Central memory CD4-positive, alpha-beta T cell (primary cell): Measurements from ENCODE around the gene NNAT.
A peak's percentile ranks its signal among the peaks of the same experiment; 100 is the strongest.
"Not testable (repeated sequence)": the region's sequence is repeated elsewhere in the genome, so short reads cannot be mapped to it uniquely, and the experiment has no call there.

Source experiments
- DNase-seq: peaks from one replicate; pipeline ENCODE4 v3.0.0; 2022

NNAT gene

DNA sequence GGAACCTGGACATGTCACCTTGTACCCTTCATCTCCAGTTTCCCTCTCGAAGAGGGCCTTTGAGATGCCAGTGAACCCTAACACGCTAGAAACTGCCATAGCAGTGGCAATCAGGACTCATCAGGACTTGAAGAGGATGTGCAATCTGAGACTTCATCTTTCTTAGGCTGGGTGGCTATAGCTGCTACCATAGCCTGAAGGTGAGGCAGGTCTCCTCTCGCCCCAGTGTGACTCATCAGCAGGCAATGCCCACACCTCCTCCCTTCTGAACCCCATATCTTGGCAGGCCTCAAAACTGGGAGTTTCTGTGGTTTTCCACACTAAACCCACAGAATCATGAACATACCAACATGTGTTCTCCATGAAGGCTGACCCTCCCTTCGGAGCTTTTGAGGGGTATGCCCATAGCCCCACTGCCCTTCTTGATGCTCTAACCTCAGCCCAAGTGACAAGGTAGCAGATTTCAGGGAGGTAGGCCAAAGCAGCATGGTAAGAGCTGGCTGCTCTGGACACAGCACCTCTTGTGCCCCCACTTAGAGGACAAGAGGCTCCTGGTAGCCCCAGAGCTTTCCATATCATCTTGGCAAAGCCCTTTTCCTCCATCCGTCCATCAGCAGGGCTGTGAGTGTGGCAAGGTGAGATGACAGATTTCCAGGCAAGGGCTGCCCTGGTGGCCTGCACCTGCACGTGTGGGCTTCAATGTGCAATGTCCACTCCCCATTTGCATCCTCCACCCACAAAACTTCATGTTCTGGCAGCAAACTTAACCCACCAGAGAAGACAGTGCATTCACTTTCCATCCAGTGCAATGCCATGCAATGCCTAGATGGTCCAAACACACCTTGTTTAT, 4.0 kb downstream of the NNAT start:
- no peak for DNase-seq

GRCh38 chr20:37525810-37526209, 4.8 kb downstream of the NNAT start:
- no peak for DNase-seq

DNA sequence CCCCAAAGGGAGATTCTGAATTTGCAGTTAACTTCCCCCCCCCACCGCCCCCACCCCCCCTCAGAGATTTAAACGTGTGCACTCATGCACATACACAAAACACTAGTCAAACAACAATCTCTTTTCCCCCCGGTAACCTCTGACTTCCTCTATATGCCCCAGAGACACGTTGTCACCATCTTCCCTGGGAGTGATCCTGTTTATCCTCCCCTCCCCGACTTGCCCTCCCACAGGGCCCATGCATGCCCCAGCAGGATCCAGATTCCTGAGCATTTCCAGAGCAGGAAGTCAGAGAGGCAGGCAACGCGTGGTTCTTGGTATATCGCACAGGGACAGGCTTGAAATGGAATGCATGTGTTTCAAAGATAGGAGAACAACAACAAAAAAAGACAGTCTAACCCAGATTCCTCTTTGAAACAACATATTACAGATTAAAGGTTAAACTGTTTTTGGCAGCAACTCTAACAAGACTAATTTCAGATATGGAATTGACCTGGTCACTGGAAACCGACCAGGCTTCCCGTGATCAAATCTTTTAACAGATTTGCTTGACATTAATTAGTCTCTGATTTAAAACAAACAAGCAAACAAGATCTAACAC, 5.3 kb downstream of the NNAT start:
- DNase-seq, result no peak

- no peak for DNase-seq
Measured at GRCh38 chr20:37526839-37527637, 6.0 kb downstream of the NNAT start.

DNA sequence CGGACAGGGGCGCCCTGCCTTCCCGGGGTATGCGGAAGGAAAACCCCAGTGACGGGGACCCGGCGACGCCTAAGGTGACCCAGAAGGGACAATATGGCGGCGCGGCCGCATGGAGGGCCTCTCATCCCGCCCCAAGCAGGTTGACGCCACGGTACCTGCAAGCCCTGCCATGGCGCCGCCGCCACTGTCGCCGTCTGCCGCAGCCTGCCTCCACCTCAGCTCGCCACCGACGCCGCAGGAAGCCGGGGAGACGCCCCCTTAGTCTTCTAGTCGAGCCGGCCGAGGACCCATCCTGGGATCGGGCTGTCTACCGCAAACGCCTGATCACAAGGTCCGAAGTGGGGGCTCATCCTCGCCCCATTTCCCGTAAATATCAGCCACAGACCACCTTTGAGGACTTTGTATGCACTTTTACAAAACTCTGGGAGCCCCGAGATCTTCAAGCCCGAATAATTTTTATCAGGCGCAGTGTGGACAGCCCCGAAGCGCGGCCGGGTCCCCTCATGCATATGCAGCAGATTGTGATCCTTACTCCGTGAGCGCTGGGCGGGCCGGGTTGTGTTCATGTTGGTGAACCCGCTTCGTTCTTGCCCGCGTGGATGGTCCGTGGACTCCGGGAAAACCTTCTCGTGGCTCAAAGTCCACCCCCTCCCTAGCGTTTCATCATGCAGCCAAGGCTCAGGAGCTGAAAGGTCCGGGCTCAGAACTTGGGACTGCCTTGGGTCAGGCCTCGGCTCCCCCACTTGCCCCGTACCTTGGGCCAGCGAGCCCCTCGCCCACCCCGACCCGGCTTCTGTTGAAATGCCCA, 6.8 kb downstream of the NNAT start, which contains the start of gene BLCAP:
BLCAP (minus strand) TSS at position 239 of the 808 bp plus-strand sequence. CDS start 8,702 bp downstream, outside the sequence.
- DNase-seq, result peak; percentile 96

DNA sequence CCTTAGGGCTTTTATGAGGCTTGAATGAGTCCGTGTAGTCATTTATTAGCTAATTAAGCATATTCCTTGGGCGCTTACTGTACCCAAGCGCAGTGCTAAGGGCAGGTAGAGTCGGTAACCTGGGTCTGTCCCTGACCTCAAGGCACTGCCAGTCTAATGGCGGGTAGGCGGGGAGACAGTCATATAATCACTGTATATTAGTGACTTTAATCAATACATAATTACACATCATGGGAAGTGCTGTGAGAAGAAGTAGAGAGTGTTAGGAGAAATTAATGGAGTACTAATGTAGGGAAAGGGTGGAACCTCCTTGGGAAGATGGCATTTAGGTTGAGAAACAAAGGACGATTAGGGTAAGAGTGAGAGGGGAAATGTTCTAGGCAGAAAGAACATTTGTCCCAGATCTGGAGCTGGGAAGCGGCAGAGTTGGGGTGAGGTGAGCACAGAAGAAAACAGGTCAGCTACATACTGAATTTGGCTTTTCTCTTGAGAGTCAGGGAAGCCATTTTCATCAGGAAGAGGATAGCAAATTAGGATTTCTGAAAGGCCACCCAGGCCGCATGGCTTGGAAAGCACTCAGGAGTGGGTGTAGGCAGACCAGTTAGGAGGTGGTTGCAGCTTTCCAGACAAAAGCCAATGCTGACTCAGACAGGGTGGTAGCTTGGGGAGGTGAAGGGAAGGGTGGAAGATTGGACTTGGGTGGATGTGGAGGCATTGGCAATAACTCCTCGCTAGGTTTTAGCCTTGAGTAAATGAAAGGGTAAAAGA, 7.6 kb downstream of the NNAT start:
- no peak for DNase-seq

GRCh38 chr20:37529214-37529967, 8.3 kb downstream of the NNAT start:
- no peak for DNase-seq

DNA sequence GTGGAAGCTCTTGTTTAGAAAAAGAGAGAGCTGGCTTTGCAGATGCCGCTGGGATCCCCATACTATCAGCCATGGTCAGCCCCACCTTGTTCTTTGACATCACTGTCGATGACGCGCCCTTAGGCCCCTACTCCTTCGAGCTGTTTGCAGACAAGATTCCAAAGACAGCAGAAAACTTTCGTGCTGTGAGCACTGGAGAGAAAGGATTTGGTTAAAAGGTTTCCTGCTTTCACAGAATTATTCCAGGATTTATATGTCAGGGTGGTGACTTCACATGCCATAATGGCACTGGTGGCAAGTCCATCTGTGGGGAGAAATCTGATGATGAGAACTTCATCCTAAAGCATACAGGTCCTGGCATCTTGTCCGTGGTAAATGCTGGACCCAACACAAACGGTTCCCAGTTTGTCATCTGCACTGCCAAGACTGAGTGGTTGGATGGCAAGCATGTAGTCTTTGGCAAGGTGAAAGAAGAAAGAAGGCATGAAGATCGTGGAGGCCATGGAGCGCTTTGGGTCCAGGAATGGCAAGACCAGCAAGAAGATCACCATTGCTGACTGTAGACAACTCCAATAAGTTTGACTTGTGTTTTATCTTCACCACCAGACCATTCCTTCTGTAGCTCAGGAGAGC, 9.0 kb downstream of the NNAT start:
- DNase-seq, result no peak

DNA sequence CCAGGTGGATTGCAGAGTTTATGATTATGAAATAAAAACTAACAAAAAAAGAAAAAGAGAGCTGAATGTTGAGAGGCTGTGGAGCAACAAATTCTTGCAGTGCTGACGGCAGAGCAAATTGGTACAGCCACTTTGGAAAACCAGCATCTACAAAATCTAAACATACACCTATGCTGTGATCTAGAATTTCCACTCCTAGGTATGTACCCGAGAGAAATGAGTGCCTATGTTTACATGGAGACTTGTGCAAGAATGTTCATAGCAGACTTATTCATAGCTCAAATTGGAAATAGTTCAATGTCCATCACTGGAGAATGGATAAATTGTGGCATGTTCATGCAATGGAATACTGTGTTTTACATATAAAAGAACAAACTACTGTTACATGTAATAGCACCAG, 9.6 kb downstream of the NNAT start:
- no peak for DNase-seq

DNA sequence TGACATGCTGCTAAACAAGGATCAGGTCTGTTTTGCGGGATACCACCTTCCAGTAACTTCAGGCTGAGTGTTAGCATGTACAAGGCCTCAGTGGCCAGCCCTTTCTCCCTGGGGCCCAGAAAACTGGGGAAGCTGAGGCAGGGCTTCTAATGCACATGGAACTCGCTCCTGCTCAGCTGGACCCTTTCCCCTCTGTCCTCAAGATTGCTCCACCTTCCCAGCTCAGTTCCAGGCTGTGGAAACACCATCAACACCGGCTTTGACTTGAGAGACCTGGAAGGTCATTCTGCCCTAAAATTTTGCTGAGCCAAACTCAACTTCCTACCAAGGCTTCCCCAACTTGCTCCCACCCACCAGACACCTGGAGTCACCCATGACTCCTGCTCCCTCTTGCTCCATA, 10.8 kb downstream of the NNAT start:
- no peak for DNase-seq

DNA sequence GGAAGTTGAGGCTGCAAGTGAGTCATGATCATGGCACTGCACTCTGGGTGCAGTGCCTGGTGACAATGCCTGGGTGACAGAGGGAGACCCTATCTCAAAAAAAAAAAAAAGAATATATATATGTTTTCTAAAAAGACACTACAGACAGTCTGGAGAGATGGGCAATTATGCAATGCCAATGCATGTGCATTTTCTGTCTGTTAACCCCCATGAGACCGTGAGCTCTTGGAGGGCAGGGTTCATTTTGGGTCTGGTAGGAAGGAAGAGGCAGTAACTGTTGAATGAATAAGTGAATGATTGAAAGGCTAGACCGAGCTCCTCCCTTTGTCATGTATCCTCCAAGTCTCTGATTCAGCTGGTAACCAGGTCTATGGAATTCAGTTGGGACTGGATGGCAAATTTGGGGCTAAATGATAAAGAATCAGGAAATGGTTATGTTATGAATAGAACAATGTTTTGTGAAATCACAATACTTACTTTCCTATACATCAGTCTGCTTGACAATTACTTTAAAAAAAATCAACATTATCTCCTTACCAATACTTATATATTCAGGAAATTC, 12.2 kb downstream of the NNAT start:
- DNase-seq, result no peak

GRCh38 chr20:37534401-37535157, 13.5 kb downstream of the NNAT start:
- DNase-seq, result peak; percentile 60

DNA sequence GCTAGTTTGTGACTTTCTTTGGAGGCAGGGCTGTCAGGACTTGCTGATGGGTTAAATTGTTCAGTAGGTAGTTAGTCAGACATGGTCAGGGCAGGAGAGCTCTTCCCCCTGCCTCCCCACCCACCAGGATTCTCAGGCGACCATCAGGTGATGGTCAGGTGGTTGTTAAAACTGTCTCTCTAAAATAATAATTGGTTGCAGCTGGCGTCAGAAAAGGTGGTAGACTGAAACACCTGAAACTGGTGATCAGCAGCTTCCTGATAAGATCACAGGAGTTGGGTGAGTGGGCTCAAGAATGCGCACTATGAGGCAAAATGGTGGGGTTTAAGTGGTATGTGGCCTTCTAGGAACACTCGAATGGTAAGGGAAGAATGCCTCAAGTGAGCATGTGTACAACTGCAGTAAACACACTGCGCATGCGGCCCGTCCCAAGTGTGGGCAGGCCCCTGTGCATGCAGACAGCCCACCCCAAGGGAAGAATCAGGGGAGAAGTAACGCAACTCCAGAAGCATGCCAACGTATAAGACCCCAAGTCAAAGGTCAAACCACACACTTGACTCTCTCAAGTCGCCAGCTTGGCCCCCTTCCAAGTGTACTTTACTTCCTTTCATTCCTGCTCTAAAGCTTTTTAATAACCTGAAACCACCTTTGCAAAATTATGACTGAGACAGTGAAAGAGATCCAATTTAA, 14.5 kb downstream of the NNAT start:
- no peak for DNase-seq

DNA sequence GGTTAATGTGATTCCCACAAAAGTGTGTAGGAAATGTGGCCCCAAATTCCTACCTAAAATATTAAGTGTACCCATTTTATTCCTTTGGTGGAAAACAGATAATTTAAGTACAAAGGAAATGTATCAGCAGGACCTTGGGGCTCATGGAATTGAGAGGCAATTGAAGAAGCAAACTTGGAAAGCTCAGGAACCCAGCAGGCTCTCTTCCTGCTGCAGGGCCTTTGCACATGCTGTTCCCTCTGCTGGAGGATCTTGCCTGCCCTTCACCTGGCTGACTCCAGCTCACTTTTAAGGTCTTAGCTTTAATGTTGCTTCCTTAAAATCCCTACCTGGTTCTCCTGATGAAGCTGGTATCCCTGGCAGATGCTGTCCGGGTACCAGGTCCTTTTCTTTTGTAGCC, 16.5 kb downstream of the NNAT start:
- DNase-seq, result no peak

- no peak for DNase-seq
Measured at GRCh38 chr20:37538003-37538402, 17.0 kb downstream of the NNAT start.

DNA sequence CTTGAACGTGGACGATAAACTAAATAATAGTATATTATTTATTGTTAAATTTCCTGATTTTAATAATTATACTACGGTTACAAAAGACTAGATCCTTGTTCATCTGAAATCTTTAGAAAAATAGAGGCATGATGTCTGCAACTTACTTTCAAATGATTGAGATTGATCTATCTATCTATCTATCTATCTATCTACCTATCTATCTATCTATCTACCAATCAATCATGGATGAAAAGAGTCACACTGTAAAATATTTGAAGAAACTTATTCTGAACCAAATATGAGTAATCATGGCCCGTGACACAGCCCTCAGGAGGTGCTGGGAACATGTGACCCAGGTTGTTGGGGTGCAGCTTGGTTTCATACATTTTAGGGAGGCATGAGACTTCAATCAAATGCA, 18.4 kb downstream of the NNAT start:
- no peak for DNase-seq

- DNase-seq, result no peak
Measured at GRCh38 chr20:37540001-37540400, 19.0 kb downstream of the NNAT start.

DNA sequence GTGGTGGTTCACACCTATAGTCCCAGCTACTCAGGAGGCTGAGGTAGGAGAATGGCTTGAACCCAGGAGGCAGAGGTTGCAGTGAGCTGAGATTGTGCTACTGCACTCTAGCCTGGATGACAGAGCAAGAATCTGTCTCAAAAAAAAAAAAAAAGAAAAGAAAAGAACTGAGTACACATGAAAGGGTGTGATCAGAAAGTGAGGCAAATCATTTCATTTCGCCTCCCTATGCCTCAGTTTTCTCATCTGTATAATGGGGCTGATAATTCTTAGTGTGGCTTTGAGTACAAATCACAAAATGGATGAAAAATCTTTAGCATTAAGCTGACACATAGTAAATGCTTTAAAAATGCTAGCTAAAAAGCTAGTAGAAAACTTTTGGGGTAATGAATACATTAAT, 19.8 kb downstream of the NNAT start:
- DNase-seq, result not testable (repeated sequence)

DNA sequence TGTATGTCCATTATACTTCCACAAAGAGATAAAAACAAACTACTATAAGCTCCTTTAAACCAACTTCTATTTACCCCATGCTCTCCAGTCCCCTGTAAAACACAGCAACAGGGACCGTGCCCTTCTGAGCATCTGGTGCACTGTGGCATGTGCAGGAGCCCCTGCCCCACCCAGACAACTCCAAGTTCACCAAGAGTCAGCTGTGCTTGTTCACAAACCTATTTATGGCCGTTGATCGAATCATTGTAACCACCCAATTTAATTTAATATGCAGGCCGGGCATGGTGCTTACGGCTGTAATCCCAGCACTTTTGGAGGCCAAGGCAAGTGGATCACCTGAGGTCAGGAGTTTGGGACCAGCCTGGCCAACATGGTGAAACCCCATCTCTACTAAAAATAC, 20.3 kb downstream of the NNAT start:
- no peak for DNase-seq
